A549 (cell line): ENCODE measurements around the gene UACA. TPM values are rescaled to one million over a fixed set of nuclear protein-coding genes. Genes with fewer than 3 reads are reported as not detected.
A peak's percentile ranks its signal among the peaks of the same experiment; 100 is the strongest.

Experiments
- ATAC-seq, 2 experiments: fragments of 200-7000 bp in 1 of 2; fragments of >200 bp in 1 of 2; cut with Nextera tagmentation in 1 of 2; cut with Tn5 transposase in 1 of 2; 3 replicates each; pipeline versions ENCODE4 v1.8.0 to v1.9.1; 2018 to 2020; ENCODE audit warnings: mild to moderate bottlenecking in 1 of 2, moderate library complexity in 1 of 2
- CTCF ChIA-PET: fragments of 300-600 bp; sonication (Branson Sonifier 250); formaldehyde crosslinking; extraction: SDS; loops from one replicate; lab custom pipeline; 2021; ENCODE audit warnings: antibody characterized with exemption, inconsistent platforms; lab: Yijun Ruan, JAX
- POLR2A ChIA-PET: fragments of 350-600 bp; formaldehyde crosslinking; extraction: SDS; loops from one replicate; lab custom pipeline; 2021; ENCODE audit warnings: antibody characterized with exemption, inconsistent platforms; lab: Yijun Ruan, JAX
- DNase-seq, 2 experiments: peaks; one replicate each; pipeline versions ENCODE4 v3.0.0 to v3.0.0-alpha.2; 2011 to 2016; ENCODE audit warnings: low read depth in 1 of 2, low spot score in 1 of 2
- FAIRE-seq: peaks from 2 replicates; lab custom pipeline; 2011; peaks lifted over from hg19 to GRCh38; lab: Jason Lieb, UNC
- H3K27ac ChIP-seq, 2 experiments: fragments of >200 bp; sonication (Bioruptor Twin); formaldehyde crosslinking; 3 replicates each; pipeline ENCODE4 v1.5.1; 2016 to 2017
- H3K4me1 ChIP-seq: fragments of >200 bp; sonication (Bioruptor Twin); formaldehyde crosslinking; 3 replicates; pipeline ENCODE4 v1.6.1; 2016
- H3K4me2 ChIP-seq: fragments of >200 bp; sonication (Bioruptor Twin); formaldehyde crosslinking; 3 replicates; pipeline ENCODE4 v1.6.1; 2016
- H3K4me3 ChIP-seq: fragments of >200 bp; sonication (Bioruptor Twin); formaldehyde crosslinking; 3 replicates; pipeline ENCODE4 v1.5.1; 2016
- H3K9me3 ChIP-seq: fragments of >200 bp; sonication (Bioruptor Twin); formaldehyde crosslinking; 3 replicates; pipeline ENCODE4 v1.6.1; 2016
- ATOH8 ChIP-seq: fragments of 250-450 bp; sonication (Bioruptor Pico); IDR thresholded peaks from 2 replicates; pipeline ENCODE4 v1.5.0; 2020; ENCODE audit warnings: low read depth, mild to moderate bottlenecking, moderate library complexity
- CHD2 ChIP-seq: fragments of 150-350 bp; IDR thresholded peaks from 2 replicates; pipeline ENCODE4 v1.6.1; 2014; ENCODE audit warnings: low read length; ENCODE audit not compliant: partially characterized antibody
- CHD4 ChIP-seq: fragments of 200-600 bp; sonication (generic); IDR thresholded peaks from 2 replicates; pipeline ENCODE4 v1.6.1; 2016; ENCODE audit warnings: antibody characterized with exemption, mild to moderate bottlenecking, borderline replicate concordance
- CTCF ChIP-seq: fragments of >200 bp; sonication (Bioruptor Twin); formaldehyde crosslinking; IDR thresholded peaks from 3 replicates; pipeline ENCODE4 v1.5.1; 2016
- EHF ChIP-seq: fragments of 250-450 bp; sonication (Bioruptor Pico); IDR thresholded peaks from 2 replicates; pipeline ENCODE4 v1.5.0; 2020; ENCODE audit warnings: mild to moderate bottlenecking
- EHMT2 ChIP-seq: fragments of 200-600 bp; sonication (generic); IDR thresholded peaks from 2 replicates; pipeline ENCODE4 v1.6.1; 2016; ENCODE audit warnings: antibody characterized with exemption, low read depth, mild to moderate bottlenecking, moderate library complexity
- EP300 ChIP-seq, 2 experiments: fragments of >200 bp; sonication (Bioruptor Twin); formaldehyde crosslinking; IDR thresholded peaks; 2 replicates in 1 of 2; 3 replicates in 1 of 2; pipeline ENCODE4 v1.6.1; 2016 to 2017
- ESRRA ChIP-seq: fragments of 150-350 bp; IDR thresholded peaks from 2 replicates; pipeline ENCODE4 v1.6.1; 2014; ENCODE audit warnings: mild to moderate bottlenecking, low read length, borderline replicate concordance
- FOXS1 ChIP-seq: fragments of 250-450 bp; sonication (Bioruptor Pico); IDR thresholded peaks from 2 replicates; pipeline ENCODE4 v1.5.0; 2020; ENCODE audit warnings: mild to moderate bottlenecking, moderate library complexity
- HOXA7 ChIP-seq: fragments of 250-450 bp; sonication (Bioruptor Pico); IDR thresholded peaks from 2 replicates; pipeline ENCODE4 v1.5.0; 2020; ENCODE audit warnings: mild to moderate bottlenecking, moderate library complexity
- HOXB13 ChIP-seq: fragments of 250-450 bp; sonication (Bioruptor Pico); IDR thresholded peaks from 2 replicates; pipeline ENCODE4 v1.5.0; 2020; ENCODE audit warnings: low read depth, mild to moderate bottlenecking, moderate library complexity
- HOXB5 ChIP-seq: fragments of 250-450 bp; sonication (Bioruptor Pico); IDR thresholded peaks from 2 replicates; pipeline ENCODE4 v1.5.0; 2020; ENCODE audit warnings: mild to moderate bottlenecking, moderate library complexity
- JUNB ChIP-seq: fragments of >200 bp; sonication (Bioruptor Twin); formaldehyde crosslinking; IDR thresholded peaks from 2 replicates; pipeline ENCODE4 v1.6.1; 2016
- KDM1A ChIP-seq: fragments of 200-600 bp; sonication (generic); IDR thresholded peaks from 2 replicates; pipeline ENCODE4 v1.6.1; 2016; ENCODE audit warnings: low read depth, mild to moderate bottlenecking
- NFE2L2 ChIP-seq: fragments of 150-350 bp; conservative IDR thresholded peaks from 2 replicates; pipeline ENCODE4 v1.6.1; 2014; ENCODE audit warnings: low read length
- NR3C1 ChIP-seq: fragments of >200 bp; sonication (Bioruptor Twin); formaldehyde crosslinking; IDR thresholded peaks from 3 replicates; pipeline ENCODE4 v1.6.1; 2017
- PHF8 ChIP-seq: fragments of 200-600 bp; sonication (generic); IDR thresholded peaks from 2 replicates; pipeline ENCODE4 v1.6.1; 2016; ENCODE audit warnings: low read depth, mild to moderate bottlenecking, antibody characterized with exemption, moderate library complexity, borderline replicate concordance
- RAD21 ChIP-seq, 2 experiments: fragments of >200 bp in 1 of 2; sonication (Bioruptor Twin) in 1 of 2; formaldehyde crosslinking in 1 of 2; IDR thresholded peaks in 1 of 2; conservative IDR thresholded peaks in 1 of 2; 2 replicates in 1 of 2; 3 replicates in 1 of 2; pipeline ENCODE4 v1.6.1; 2012 to 2018; ENCODE audit warnings: inconsistent platforms in 1 of 2
- RARB ChIP-seq: fragments of 250-450 bp; sonication (Bioruptor Pico); IDR thresholded peaks from 2 replicates; pipeline ENCODE4 v1.8.0; 2021; ENCODE audit warnings: mild to moderate bottlenecking, moderate library complexity
- RCOR1 ChIP-seq: fragments of 150-350 bp; IDR thresholded peaks from 2 replicates; pipeline ENCODE4 v1.6.1; 2014; ENCODE audit warnings: antibody characterized with exemption, low read length, low read depth
- SREBF2 ChIP-seq: fragments of 450-650 bp; IDR thresholded peaks from 2 replicates; pipeline ENCODE4 v1.6.1; 2014; ENCODE audit warnings: mild to moderate bottlenecking, moderate library complexity
- TFCP2L1 ChIP-seq: fragments of 250-450 bp; sonication (Bioruptor Pico); IDR thresholded peaks from 2 replicates; pipeline ENCODE4 v1.5.0; 2021; ENCODE audit warnings: mild to moderate bottlenecking
- TP53 ChIP-seq: fragments of 250-450 bp; sonication (Bioruptor Pico); IDR thresholded peaks from 2 replicates; pipeline ENCODE4 v1.5.0; 2021; ENCODE audit warnings: mild to moderate bottlenecking, moderate library complexity
- ZFP36 ChIP-seq: fragments of 450-650 bp; IDR thresholded peaks from 2 replicates; pipeline ENCODE4 v1.6.1; 2014; ENCODE audit warnings: borderline replicate concordance; ENCODE audit not compliant: partially characterized antibody
- WGBS: methylation state at CpG from one replicate; pipeline ENCODE4 v1.1.6; 2017; ENCODE audit errors: missing lambda C conversion rate; 5-methylcytosine and 5-hydroxymethylcytosine counted together
- polyA plus RNA-seq, 4 experiments: library from polyadenylated mRNA; depleted of rRNA in 3 of 4; stranded (reverse); fragments of >200 nt; fragmentation: RNase III in 1 of 4; extraction: RNeasy Plus Mini Kit Qiagen cat#74134 plus additional on column Dnase treatment in 1 of 4; gene quantifications; 2 replicates in 3 of 4; 3 replicates in 1 of 4; pipeline ENCODE4 v1.2.3, GENCODE V29; 2011 to 2017
- TF ChIP-seq, protein P1 (sequence below): fragments of >200 bp; sonication (Bioruptor Twin); formaldehyde crosslinking; IDR thresholded peaks from 2 replicates; pipeline ENCODE4 v1.6.1; 2016
- TF ChIP-seq, protein P2 (sequence below): IDR thresholded peaks from 2 replicates; pipeline ENCODE4 v1.6.1; 2012; ENCODE audit warnings: low read depth, borderline replicate concordance

The UACA gene
- polyA plus RNA-seq, 2 of the 4 experiments (the other 2 are of a cell fraction): 31.9 to 80.4 TPM

GRCh38 chr15:70754862-70755261, 8.5 kb downstream of the UACA start (continued):
- no peak for TF ChIP-seq ATOH8 (CRISPR knock-in tag)
- no peak for TF ChIP-seq ZFP36
- peak; percentile 29; the same call in 2 of the 3 replicates for TF ChIP-seq CTCF
- TF ChIP-seq RARB (CRISPR knock-in tag): no peak

DNA sequence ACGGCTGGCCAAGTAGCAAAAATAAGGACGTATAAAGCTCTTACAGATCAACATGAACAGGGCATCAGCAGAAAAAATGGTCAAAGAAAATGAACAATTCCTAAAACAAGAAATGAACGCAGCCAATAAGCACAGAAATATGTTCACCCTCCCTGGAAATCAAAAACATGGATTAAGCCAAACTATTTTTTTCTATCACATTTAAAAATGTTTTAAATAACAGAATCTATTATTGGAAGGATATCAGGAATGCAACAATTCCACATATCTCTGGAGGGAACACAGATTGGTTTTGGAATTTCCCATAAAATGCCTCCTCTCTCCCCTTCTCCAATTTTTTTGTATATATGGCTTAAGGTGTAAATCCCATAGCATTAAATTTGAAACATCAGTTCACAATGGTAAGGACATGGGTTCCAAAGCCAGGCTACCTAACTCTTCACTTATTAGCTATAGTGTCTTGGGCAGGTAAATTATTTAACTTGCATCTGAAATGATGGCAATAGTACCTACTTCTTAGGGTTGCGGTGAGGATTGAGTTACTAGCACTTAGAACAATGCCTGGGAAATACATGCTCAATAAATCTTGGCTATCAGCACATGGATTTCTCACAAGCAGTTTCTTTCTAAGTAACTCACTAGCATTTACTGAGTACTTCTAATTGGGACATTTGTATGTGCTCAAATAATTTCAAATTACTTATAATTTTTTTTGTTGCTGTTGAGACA, 10.1 kb downstream of the UACA start:
- H3K4me2 ChIP-seq: no peak overlapping the region
- H3K4me1 ChIP-seq: peaks cover 25% of the 10 kb centered on the region
- H3K4me3 ChIP-seq: no peak overlapping the region
- TF ChIP-seq NFE2L2 (no peak), RCOR1 (no peak), CHD2 (no peak), KDM1A (no peak), PHF8 (no peak), HOXB13 (CRISPR knock-in tag) (no peak), EP300 (IDR thresholded peaks at IDR 0.05) (no peak), EHMT2 (no peak), FOXS1 (CRISPR knock-in tag) (no peak), TP53 (CRISPR knock-in tag) (no peak), HOXB5 (CRISPR knock-in tag) (no peak), EHF (CRISPR knock-in tag) (no peak), SREBF2 (no peak), JUNB (no peak)
- TF ChIP-seq, protein P1, sequence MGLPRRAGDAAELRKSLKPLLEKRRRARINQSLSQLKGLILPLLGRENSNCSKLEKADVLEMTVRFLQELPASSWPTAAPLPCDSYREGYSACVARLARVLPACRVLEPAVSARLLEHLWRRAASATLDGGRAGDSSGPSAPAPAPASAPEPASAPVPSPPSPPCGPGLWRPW: no peak
- TF ChIP-seq, protein P2, sequence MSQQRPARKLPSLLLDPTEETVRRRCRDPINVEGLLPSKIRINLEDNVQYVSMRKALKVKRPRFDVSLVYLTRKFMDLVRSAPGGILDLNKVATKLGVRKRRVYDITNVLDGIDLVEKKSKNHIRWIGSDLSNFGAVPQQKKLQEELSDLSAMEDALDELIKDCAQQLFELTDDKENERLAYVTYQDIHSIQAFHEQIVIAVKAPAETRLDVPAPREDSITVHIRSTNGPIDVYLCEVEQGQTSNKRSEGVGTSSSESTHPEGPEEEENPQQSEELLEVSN: no peak
- TF ChIP-seq, all 56 proteins: peak for 0
- whole genome bisulfite sequencing: 69% methylated on average over 4 of the region's 4 CpGs
- DNase-seq (no peak), FAIRE-seq (peak; percentile 39), ATAC-seq (no peak)
- H3K9me3 ChIP-seq: no peaks in the 10 kb centered on the region
- ChIA-PET POLR2A (interaction anchor here (0.5 to 1.1 kb wide), 2 partner anchors 9 to 110 kb away, joined by 3 to 7 read pairs; no protein-coding TSS in a partner anchor), CTCF (interaction anchor here (1.0 to 4.8 kb wide), 5 partner anchors 9 to 122 kb away, joined by 3 to 42 read pairs (median 16); no protein-coding TSS in a partner anchor)
- H3K27ac ChIP-seq: no peak overlapping the region

GRCh38 chr15:70752193-70752635, 11.1 kb downstream of the UACA start:
- POLR2A ChIA-PET: interaction anchor here (0.6 kb wide), 2 partner anchors 43 to 1479 kb away, joined by 3 to 9 read pairs; partner anchors contain the start of gene PKM

More at GRCh38 chr15:70752193-70752635, 11.1 kb downstream of the UACA start:
- WGBS: 76% methylated on average over 4 of the region's 4 CpGs
- no peaks in the 10 kb centered on the region for H3K9me3 ChIP-seq
- peak overlapping the region; percentile 7; the same call in 1 of the 3 replicates for H3K4me2 ChIP-seq
- TF ChIP-seq ZFP36: no peak
- TF ChIP-seq, protein P1: no peak
- no peak for TF ChIP-seq HOXA7
- no peak for TF ChIP-seq HOXB5 (CRISPR knock-in tag)
- TF ChIP-seq RAD21 (conservative IDR thresholded peaks at IDR 0.05 in 1 of 2, IDR thresholded peaks at IDR 0.05 in 1 of 2): no peak
- no peak for TF ChIP-seq NFE2L2
- TF ChIP-seq EHMT2: no peak
- TF ChIP-seq TFCP2L1 (CRISPR knock-in tag): no peak
- no peak for TF ChIP-seq CHD2
- TF ChIP-seq ESRRA: no peak
- no peak for TF ChIP-seq NR3C1
- no peak for TF ChIP-seq HOXB13 (CRISPR knock-in tag)
- no peak for TF ChIP-seq CHD4
- TF ChIP-seq, all 56 proteins: peak for 0
- FAIRE-seq (no peak), ATAC-seq (no peak), DNase-seq (no peak)
- Histone ChIP-seq H3K4me1 (peaks cover 25% of the 10 kb centered on the region), H3K27ac (no peak overlapping the region), H3K4me3 (no peak overlapping the region)
- CTCF ChIA-PET: interaction anchor here (0.7 to 4.8 kb wide), 6 partner anchors 9 to 369 kb away, joined by 3 to 42 read pairs (median 3); no protein-coding TSS in a partner anchor
